Posterior vena cava (tissue), 2 donors: ENCODE results near the gene CELF4. TPM values are rescaled to one million over a fixed set of nuclear protein-coding genes. Genes with fewer than 3 reads are reported as not detected.

Source experiments
- DNase-seq: peaks from one replicate; pipeline ENCODE4 v3.0.0-alpha.2; 2020; ENCODE audit warnings: low spot score
- intact Hi-C, 2 donors: fragments of 100-400 bp; cut with DNase I; formaldehyde crosslinking; loops; one replicate each; pipeline versions ENCODE4 v1.14.1 to v1.14.2; 2022 to 2023
- total RNA-seq, 2 donors: library from RNA; stranded (reverse); fragmentation: NEBNext Ultra II Directional; extraction: Animal tissue kit (Norgen Biotek cat#: 25700); gene quantifications; one replicate each; pipeline ENCODE4 v1.2.1, GENCODE V29; 2021
- donor health status: DM: yes; HTN: yes; CAD: no.
- donor health status: DM: yes; HTN: yes; CAD: no.

CELF4 gene
- total RNA-seq, 2 donors from 2014 or later = not detected

GRCh38 chr18:37305066-37305465 is 260.5 kb downstream of the CELF4 start:
- DNase-seq = no peak
- intact Hi-C loops = no loop called here

- intact Hi-C loops = no loop called here
Observed at GRCh38 chr18:37304012-37304680, 261.5 kb downstream of the CELF4 start.

GRCh38 chr18:37303009-37303408 is 262.6 kb downstream of the CELF4 start:
- intact Hi-C loops = no loop called here
- no peak for DNase-seq

More at GRCh38 chr18:37304012-37304680, 261.5 kb downstream of the CELF4 start:
- DNase-seq = no peak

DNA sequence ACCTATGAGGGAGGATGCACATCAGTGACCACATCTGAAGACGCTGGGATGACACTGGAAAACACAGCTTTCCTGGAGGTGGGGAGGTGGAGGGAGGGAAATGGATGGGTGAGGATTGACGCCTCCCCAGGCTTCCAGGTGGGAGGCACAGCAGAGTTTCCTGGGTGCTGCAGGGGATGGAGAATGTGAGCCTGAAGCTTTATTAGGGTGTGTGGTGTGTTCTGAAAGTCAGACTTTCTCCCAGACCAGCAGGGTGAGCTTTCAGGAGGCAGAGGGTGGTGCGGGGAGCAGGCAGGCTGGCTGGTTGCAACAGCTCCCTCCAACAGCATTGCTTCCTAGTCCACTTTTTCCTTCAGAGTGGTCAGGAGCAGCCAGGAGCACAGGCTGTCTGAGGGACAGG is 263.1 kb downstream of the CELF4 start:
- intact Hi-C loops = no loop called here
- DNase-seq = no peak

DNA sequence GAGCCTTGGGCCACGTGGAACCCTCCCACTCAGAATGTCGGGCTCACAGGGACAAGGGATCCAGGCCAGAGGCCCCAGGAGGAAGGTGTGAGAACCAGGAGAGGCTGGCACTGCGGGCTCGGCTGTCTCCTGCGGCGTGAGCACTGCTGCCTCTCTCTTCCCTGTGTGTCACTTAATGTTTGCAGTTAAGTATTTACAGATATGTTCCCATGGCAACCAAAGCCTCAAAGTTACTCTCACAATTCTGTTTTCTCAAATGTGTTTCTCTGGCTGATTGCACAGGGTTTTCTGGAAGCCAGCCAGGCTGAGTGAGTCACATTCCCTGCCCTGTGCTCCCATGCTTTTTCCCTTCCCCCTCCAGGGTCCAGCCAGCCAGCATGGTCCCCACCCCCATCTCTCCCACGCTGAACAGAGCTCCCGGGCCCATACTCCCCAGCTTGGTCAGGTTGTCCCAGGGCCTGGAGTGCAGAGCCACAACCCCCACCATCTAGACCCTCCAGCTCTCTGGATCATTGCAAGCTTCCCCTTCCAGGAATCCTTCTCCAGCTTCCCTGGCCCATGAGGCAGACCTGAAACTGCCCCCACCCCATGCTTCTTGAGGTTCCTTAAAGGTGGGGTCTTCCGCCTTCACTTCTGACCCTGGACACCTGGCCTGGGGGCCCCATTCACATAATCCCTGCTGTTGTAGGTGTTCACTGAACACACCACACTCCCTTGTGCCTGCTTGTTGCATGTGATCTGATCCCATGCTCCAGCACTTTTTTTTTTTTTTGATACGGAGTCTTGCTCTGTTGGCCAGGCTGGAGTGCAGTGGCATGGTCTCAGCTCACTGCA is 265.9 kb downstream of the CELF4 start:
- intact Hi-C loops = no loop called here
- DNase-seq = peak; percentile 95

DNA sequence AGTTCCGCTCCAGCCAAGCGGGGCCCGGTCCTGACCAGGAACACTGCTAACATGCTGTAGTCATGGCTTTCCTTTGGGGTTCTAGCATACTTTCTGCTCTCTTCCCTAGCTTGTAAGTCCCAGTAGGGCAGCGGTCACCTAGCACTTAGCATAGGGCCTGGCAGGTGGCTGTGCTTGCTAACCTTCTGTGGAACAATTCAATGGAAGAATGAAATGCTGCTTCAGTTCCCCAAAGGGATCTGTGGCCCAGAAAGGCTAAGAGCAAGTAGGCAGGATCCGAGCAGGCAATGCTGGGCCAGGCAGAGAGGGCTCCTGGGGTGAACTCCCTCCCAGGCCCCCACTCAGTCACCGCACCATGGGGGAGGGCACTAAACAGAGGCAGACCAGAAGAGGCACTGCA is 266.8 kb downstream of the CELF4 start:
- DNase-seq = no peak
- intact Hi-C loops = no loop called here

- intact Hi-C loops = no loop called here
- DNase-seq = no peak
Observed at GRCh38 chr18:37297106-37297505, 268.5 kb downstream of the CELF4 start.

- no peak for DNase-seq
Observed at GRCh38 chr18:37294951-37295350, 270.6 kb downstream of the CELF4 start.

DNA sequence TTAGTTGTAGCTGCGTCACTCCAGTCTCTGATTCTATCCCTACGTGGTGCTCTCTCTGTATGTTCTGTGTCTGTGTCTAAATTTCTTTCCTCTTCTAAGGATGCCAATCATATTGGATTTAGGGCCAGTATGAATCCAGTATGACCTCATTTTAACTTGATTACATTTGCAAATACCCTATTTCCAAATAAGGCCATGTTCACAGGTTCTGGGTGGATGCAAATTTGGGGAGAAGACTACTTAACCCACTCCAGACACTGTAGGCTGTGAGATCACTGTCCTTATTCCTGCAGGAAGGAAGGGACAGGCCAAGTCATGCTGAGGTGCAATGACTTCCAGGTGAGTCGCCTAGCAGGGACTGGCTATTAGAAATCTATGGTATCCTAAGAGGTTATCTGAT is 272.2 kb downstream of the CELF4 start:
- intact Hi-C loops = no loop called here
- DNase-seq = no peak

More at GRCh38 chr18:37294951-37295350, 270.6 kb downstream of the CELF4 start:
- intact Hi-C loops = no loop called here

DNA sequence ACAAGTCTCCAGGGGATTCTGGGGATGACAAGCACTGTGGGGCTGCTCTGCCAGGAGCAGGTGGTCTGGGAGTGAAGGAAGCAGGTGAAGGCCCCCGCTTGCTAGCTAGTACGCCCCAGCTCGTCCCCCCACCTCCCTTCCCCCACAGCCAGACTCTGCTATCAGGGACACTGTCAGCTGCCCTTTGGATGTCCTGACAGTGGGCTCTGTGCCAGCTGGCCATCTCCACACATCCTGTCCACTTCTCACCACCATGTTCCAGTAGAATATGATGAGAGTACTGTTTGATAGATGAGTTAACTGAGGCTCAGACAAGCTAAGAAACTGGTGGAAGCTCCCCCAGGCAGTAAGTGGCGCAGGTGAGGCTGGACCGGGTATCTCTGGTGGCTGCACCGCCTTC is 276.2 kb downstream of the CELF4 start:
- no peak for DNase-seq
- intact Hi-C loops = no loop called here

DNA sequence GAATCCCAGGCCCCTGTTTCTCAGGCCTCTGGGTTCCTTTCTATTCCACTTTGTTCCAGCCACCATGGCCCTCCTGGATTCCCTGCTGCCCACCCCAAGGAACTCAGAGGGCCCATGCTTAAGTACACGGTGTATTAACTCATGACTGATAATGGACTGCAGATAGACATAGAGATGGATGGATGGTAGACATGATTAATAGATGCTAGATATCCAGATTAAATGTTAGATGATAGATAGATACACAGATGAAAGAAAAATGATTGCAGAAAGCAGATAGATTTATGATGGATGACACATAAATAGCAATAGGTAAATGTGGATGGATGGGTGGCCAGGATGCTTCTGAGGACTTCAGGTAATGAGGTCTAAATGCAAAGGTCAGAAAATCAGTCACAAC is 278.0 kb downstream of the CELF4 start:
- intact Hi-C loops = no loop called here
- DNase-seq = no peak

DNA sequence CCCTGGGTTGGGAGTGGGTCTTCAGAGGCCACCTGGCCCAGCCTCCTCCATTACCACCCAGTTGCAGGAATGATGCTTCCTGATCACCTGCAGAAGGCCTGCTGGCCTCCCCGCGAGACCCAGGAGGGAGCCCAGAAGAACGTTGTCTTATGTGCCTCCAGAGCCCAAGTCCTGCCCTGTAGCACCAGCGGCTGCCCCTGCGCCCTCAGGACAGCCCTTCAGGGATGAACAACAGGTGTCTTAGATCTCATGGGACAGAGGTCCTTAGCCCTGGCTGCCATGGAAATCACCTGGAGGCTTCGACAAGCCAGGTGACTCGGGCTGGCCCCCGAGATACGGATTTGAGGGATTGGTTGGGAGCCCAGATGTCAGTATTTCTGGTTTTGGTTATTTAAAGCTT is 278.8 kb downstream of the CELF4 start:
- intact Hi-C loops = no loop called here
- no peak for DNase-seq

- intact Hi-C loops = no loop called here
- no peak for DNase-seq
Observed at GRCh38 chr18:37285825-37286224, 279.8 kb downstream of the CELF4 start.

- intact Hi-C loops = no loop called here
- no peak for DNase-seq
Observed at GRCh38 chr18:37284260-37284659, 281.3 kb downstream of the CELF4 start.

DNA sequence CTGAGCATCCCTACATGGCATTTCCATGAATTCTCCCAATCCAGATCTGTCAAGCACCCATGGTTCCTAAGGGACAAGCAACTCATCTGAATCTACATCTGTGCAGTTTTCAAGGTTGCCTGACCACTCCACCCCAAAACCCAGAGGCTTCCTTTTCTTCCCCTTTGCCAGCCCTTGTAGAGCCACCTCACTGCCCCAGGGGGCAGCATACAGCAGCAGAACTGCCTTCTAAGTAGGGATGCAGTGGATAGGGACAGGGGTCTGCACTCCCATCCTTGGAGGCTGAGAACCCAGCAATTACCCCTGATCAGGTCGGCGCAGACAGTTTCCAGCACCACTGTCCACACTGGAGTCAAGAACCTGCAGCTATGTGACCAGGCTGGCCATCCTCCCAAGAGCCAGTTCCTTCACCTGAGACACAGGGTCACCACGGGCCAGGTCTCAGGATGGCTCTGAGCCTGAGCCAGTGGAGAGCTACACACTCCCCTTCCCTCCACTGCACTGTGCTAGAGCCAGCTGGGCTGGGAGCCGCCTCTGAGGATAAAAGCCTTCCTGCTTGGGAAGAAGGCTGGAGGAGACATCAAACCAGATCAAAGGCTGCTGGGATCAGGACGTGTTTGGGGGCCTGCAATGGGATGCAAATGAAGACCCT is 283.1 kb downstream of the CELF4 start:
- intact Hi-C loops = no loop called here
- DNase-seq = no peak

- intact Hi-C loops = no loop called here
- no peak for DNase-seq
Observed at GRCh38 chr18:37280701-37281393, 284.8 kb downstream of the CELF4 start.

DNA sequence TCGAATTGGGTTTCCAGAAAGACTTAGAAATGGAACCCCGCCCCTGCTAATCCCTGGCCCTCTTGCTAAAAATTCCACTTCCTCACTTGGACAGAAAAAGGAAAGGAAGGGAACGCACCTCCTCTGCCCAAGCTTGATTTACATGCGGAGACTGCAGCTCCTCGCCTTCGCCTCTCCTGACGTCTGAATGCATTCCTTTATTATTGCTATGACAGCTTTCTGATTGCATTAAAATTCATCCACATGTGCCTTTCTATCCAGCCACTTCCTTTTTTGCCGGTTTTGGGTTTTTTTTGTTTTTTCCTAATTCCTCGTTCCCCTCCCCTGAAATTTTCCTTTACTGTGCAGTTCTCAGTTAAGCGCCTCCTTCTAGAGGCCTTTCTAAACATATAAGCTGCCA is 287.8 kb downstream of the CELF4 start:
- intact Hi-C loops = no loop called here
- no peak for DNase-seq

GRCh38 chr18:37276111-37276890 is 289.3 kb downstream of the CELF4 start:
- DNase-seq = no peak
- intact Hi-C loops = no loop called here

- DNase-seq = no peak
- intact Hi-C loops = no loop called here
Observed at GRCh38 chr18:37275237-37275741, 290.3 kb downstream of the CELF4 start.
